ENCODE data around the gene GORASP2. TPM values are rescaled to one million over a fixed set of nuclear protein-coding genes. Genes with fewer than 3 reads are reported as not detected.

GORASP2 gene
- total RNA-seq, 1 experiment from 2014 or later, result 102 TPM

- peaks cover 53% of the 10 kb centered on the region for H3K4me1 Mint-ChIP-seq
- peak; percentile 83 for DNase-seq (ENCODE audit: low spot score)
- no peaks in the 10 kb centered on the region for H3K9me3 Mint-ChIP-seq
- TF ChIP-seq FOXK1 (CRISPR knock-in tag; IDR thresholded peaks at IDR 0.05), result 0 out of 2 replicates have a peak, but pooled peaks have one; percentile 20
- TF ChIP-seq NFE2L1 (CRISPR knock-in tag; IDR thresholded peaks at IDR 0.05), result no peak
- no peak for TF ChIP-seq E2F4 (CRISPR knock-in tag; IDR thresholded peaks at IDR 0.05; ENCODE audit: borderline replicate concordance, low read depth)
- TF ChIP-seq ELF4 (CRISPR knock-in tag; IDR thresholded peaks at IDR 0.05; ENCODE audit: low read depth), result 0 out of 2 replicates have a peak, but pooled peaks have one; percentile 29
- peak; percentile 80 for TF ChIP-seq ZNF423 (CRISPR knock-in tag; IDR thresholded peaks at IDR 0.05)
- 0 out of 2 replicates have a peak, but pooled peaks have one; percentile 28 for TF ChIP-seq USF2 (CRISPR knock-in tag; IDR thresholded peaks at IDR 0.05)
- peak; percentile 63; the same call in 1 of the 2 replicates for TF ChIP-seq MAX (CRISPR knock-in tag; IDR thresholded peaks at IDR 0.05)
- no peak for TF ChIP-seq HMGA2 (CRISPR knock-in tag; IDR thresholded peaks at IDR 0.05)
- peak; percentile 82 for TF ChIP-seq SP1 (CRISPR knock-in tag; conservative IDR thresholded peaks at IDR 0.05)
- TF ChIP-seq JUN (CRISPR knock-in tag; IDR thresholded peaks at IDR 0.05), result no peak
- TF ChIP-seq NR3C1 (CRISPR knock-in tag; conservative IDR thresholded peaks at IDR 0.05; ENCODE audit: low read depth), result no peak
- TF ChIP-seq ZNF281 (CRISPR knock-in tag; IDR thresholded peaks at IDR 0.05), result no peak
- peak; percentile 81 for TF ChIP-seq FOXP1 (CRISPR knock-in tag; IDR thresholded peaks at IDR 0.05; ENCODE audit: borderline replicate concordance)
- TF ChIP-seq GABPB1 (CRISPR knock-in tag; IDR thresholded peaks at IDR 0.05), result peak; percentile 68
- TF ChIP-seq IRF2 (CRISPR knock-in tag; IDR thresholded peaks at IDR 0.05; ENCODE audit: borderline replicate concordance, low read depth), result no peak
- peak; percentile 88 for TF ChIP-seq CTCF (IDR thresholded peaks at IDR 0.05)
- ATAC-seq, result peak; percentile 85
- CTCF ChIA-PET, result interaction anchor here (0.7 to 5.8 kb wide), 18 partner anchors 10 to 600 kb away, joined by 3 to 34 read pairs (median 4); partner anchors contain the start of gene GORASP2
- H3K27ac Mint-ChIP-seq, result no peak overlapping the region
- no peaks in the 10 kb centered on the region for H3K36me3 Mint-ChIP-seq
- POLR2A ChIA-PET, result interaction anchor here (0.5 to 0.6 kb wide), 2 partner anchors 112 to 847 kb away, joined by 3 to 5 read pairs; no protein-coding TSS in a partner anchor
- peaks cover 4% of the 10 kb centered on the region for H3K27me3 Mint-ChIP-seq (ENCODE audit: low read depth)
- H3K4me3 Mint-ChIP-seq, result peak overlapping the region; percentile 57
Observed at GRCh38 chr2:170973492-170974303, 44.6 kb downstream of the GORASP2 start.

All from WTC11 (cell line).